GM21529 (cell line): ENCODE data around the gene CYP4F12.

ENCODE experiments used
- ATAC-seq: cut with Tn5 transposase; IDR thresholded peaks from one replicate; pipeline ENCODE4 v1.9.1; 2021; ENCODE audit not compliant: unreplicated experiment

Gene CYP4F12

DNA sequence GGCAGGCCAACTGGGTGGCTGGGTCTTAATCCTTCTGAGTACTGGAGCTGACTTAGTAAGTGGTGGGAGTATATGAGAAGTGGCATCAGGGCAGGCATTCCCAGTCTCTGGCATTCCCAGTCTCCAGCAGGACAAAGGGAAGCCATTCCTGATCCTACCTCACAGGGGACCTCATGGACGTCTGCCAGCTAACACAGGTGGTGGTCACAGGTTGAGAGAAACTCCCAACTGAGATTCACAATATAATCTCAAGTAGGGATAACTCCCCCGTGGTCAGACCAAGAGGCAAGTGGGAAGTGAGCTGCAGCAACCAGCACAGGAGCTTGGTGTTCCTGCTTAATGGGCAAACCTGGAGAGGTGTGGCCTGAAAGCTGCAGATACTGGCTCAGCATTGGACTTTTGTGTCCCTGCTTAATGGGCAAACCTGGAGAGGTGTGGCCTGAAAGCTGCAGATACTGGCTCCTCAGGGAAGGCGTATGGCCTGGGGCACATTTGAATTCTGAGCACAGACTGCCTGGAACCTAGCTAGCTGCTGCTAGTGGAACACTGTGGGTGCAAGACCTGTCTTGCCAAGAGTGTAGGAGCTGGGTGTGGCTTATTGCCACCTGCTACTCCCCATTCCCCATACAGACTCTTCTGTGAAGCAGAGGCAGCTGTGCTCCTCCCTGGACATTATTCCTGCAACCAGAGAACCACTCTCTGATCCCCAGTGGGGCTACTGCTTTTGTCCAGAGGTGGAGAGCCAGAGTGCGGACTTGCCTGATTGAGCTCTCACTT is 29.1 kb downstream of the CYP4F12 start:
- no peak for ATAC-seq

DNA sequence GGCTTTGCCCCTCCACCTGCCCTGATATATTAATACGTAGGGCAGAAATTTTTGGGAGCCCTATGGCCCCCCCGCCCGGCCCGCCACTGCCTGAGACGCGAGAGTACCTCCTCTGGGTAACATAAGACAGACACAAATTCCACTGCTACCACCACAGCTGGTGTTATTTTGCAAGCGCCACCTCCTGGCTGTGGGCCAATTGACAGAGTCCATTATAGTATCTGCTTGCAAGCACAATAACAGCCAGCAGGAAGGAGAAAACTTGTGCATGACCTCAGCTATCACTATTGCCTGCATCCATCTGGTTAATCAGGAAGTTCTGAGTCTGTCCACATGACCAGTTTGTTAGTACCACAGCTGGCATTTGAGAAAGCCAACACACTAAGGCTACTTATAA is 29.6 kb downstream of the CYP4F12 start:
- ATAC-seq: no peak

GRCh38 chr19:15714638-15715037 is 41.8 kb downstream of the CYP4F12 start:
- ATAC-seq: no peak

- ATAC-seq: no peak
These were observed 42.8 kb downstream of the CYP4F12 start for GRCh38 chr19:15715642-15716041.

DNA sequence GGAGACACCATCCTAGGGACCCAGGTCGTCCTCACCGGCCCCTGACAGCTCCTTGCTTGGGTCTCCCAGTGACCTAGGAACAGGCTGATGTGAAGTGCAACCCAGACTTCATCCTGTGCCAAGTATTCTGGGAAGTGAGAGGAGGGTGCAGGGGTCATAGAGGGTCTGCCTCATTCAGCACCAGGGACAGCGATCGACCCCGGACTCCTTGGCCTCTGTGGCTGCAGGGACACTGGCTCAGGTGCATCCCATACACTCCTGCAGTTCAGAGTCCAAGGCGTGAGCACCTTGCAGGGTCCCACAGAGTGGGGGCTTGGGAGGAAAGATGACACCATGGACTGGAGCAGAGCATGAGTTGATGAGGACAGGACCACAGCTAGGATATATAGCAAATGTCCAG is 44.9 kb downstream of the CYP4F12 start:
- ATAC-seq: no peak

GRCh38 chr19:15721268-15721667 is 48.4 kb downstream of the CYP4F12 start:
- ATAC-seq: no peak

- no peak for ATAC-seq
These were observed 50.1 kb downstream of the CYP4F12 start for GRCh38 chr19:15722956-15723355.

- ATAC-seq: no peak
These were observed 54.8 kb downstream of the CYP4F12 start, which contains the start of gene OR10H2 for GRCh38 chr19:15727724-15728123. OR10H2 (plus strand) TSS chr19:15728024; CDS start chr19:15728044, 20 bp downstream.

GRCh38 chr19:15730538-15730937 is 57.7 kb downstream of the CYP4F12 start:
- no peak for ATAC-seq

DNA sequence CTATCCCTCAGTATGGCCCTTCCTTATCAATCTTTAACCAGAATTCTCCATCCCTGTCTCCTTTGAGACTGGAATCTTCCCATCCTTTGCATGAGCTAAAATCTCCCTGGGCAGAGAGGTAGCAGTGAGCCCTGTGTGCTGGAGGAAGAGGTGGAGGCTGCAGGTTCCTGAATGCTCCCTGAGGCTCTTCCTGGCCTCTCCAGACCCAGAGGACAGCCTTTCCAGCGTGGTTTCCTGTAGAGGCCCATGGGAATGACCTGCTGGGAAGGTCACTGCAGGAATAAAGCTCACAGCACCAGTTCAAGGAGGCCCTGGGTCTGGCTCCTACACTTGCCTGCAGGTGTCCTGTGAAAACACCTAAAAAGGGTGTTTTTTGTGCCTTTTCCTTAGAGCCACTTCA is 59.5 kb downstream of the CYP4F12 start:
- no peak for ATAC-seq

DNA sequence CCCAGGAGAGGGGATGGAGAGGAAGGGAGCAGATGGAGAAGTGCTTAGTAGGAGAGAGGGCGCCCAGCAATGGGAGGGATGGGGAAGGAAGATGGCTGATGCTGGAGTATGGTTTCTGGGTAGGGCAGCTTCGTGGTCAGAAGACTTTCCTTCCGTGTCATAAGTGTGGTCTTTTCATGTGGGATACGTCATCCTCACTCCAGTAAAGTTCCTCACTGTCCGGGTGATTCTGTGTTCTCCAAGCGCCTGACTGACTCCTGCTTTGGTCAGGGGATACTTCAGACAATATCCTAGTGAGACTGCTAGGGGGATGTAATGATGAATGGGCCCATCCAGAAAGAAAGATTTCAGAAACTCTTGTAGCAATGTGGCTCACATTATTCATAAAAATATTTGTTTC is 61.0 kb downstream of the CYP4F12 start:
- no peak for ATAC-seq

DNA sequence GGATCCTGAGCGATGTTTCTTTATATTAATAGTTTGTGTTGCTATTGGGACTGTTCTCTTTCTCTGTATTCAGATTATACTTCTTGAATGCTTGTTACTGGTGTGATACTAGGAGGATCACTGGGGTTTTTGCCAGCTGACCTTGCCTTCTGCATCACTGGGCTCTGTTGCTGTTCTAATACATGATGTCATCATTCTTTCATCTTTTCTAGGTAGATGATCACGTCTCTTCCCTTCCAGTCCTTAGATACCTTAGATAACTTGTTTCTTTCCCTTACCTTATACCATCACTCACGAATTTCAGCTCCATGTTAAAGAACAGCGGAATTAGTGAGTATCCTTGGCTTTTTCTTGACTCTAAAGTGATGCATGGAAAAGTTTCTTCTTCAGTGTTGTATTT is 64.8 kb downstream of the CYP4F12 start, which contains the start of gene OR10H3:
OR10H3 (plus strand) TSS at position 264 of the 400 bp plus-strand sequence. CDS start 3,408 bp downstream, outside the sequence.
- no peak for ATAC-seq

GRCh38 chr19:15740785-15741184 is 67.9 kb downstream of the CYP4F12 start:
- ATAC-seq: no peak
